ENCODE measurements around the gene GIMAP2.

GRCh38 chr7:150695654-150696053 is 10.1 kb downstream of the GIMAP2 start:
- TF ChIP-seq, protein P1, sequence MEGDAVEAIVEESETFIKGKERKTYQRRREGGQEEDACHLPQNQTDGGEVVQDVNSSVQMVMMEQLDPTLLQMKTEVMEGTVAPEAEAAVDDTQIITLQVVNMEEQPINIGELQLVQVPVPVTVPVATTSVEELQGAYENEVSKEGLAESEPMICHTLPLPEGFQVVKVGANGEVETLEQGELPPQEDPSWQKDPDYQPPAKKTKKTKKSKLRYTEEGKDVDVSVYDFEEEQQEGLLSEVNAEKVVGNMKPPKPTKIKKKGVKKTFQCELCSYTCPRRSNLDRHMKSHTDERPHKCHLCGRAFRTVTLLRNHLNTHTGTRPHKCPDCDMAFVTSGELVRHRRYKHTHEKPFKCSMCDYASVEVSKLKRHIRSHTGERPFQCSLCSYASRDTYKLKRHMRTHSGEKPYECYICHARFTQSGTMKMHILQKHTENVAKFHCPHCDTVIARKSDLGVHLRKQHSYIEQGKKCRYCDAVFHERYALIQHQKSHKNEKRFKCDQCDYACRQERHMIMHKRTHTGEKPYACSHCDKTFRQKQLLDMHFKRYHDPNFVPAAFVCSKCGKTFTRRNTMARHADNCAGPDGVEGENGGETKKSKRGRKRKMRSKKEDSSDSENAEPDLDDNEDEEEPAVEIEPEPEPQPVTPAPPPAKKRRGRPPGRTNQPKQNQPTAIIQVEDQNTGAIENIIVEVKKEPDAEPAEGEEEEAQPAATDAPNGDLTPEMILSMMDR (IDR thresholded peaks at IDR 0.05): no peak
- TF ChIP-seq POLR2A (IDR thresholded peaks at IDR 0.05): no peak
